Stimulated activated CD4-positive, alpha-beta T cell treated with anti-CD3 and anti-CD28 coated beads, TNF-alpha, amount 100 ng/mL, for 4 hours (primary cell): ENCODE measurements around the gene CCNL1.
"Not testable (repeated sequence)": the region's sequence is repeated elsewhere in the genome, so short reads cannot be mapped to it uniquely, and the experiment has no call there.

Experiments used
- DNase-seq, 3 experiments: peaks; one replicate each; pipeline ENCODE4 v3.0.0-alpha.2; 2020; ENCODE audit warnings: low read depth in 3 of 3

CCNL1 gene

GRCh38 chr3:157170861-157171260, 10.9 kb upstream of the CCNL1 start:
- no peak for DNase-seq

- DNase-seq, result no peak
These were observed 7.6 kb upstream of the CCNL1 start for GRCh38 chr3:157167371-157168042.

- DNase-seq, result no peak
These were observed 6.6 kb upstream of the CCNL1 start for GRCh38 chr3:157166561-157166960.

- DNase-seq, result no peak
These were observed 6.2 kb upstream of the CCNL1 start for GRCh38 chr3:157166115-157166514.

- no peak for DNase-seq
These were observed 3.4 kb upstream of the CCNL1 start for GRCh38 chr3:157163217-157163953.

GRCh38 chr3:157162620-157163019, 2.7 kb upstream of the CCNL1 start:
- DNase-seq, result not testable (repeated sequence)

GRCh38 chr3:157160658-157161424, 894 bp upstream of the CCNL1 start:
- peak in 2 of 3 experiments; percentile 37 to 38 for DNase-seq

- DNase-seq, result peak; percentile 58 to 62 (median 58)
These were observed 748 bp downstream of the CCNL1 start for GRCh38 chr3:157159037-157159761.

GRCh38 chr3:157157836-157158235, 2.1 kb downstream of the CCNL1 start:
- no peak for DNase-seq

- DNase-seq, result no peak
These were observed 2.9 kb downstream of the CCNL1 start for GRCh38 chr3:157156837-157157635.

- DNase-seq, result no peak
These were observed 4.4 kb downstream of the CCNL1 start for GRCh38 chr3:157155591-157155990.

- no peak for DNase-seq
These were observed 5.2 kb downstream of the CCNL1 start for GRCh38 chr3:157154563-157155330.

- DNase-seq, result no peak
These were observed 7.0 kb downstream of the CCNL1 start for GRCh38 chr3:157152930-157153329.

- DNase-seq, result no peak
These were observed 7.5 kb downstream of the CCNL1 start for GRCh38 chr3:157152438-157152837.

- DNase-seq, result no peak
These were observed 8.3 kb downstream of the CCNL1 start for GRCh38 chr3:157151627-157152026.

GRCh38 chr3:157151151-157151550, 8.8 kb downstream of the CCNL1 start:
- no peak for DNase-seq

- no peak for DNase-seq
These were observed 10.7 kb downstream of the CCNL1 start for GRCh38 chr3:157149136-157149696.

GRCh38 chr3:157148196-157148889, 11.6 kb downstream of the CCNL1 start:
- no peak for DNase-seq

GRCh38 chr3:157147099-157147803, 12.7 kb downstream of the CCNL1 start:
- DNase-seq, result no peak
